NCI-H446 treated with DMSO at 0.1 percent for 48 hours (cell line): ENCODE measurements around the gene GPR158.
"Not testable (repeated sequence)": the region's sequence is repeated elsewhere in the genome, so short reads cannot be mapped to it uniquely, and the experiment has no call there.

Experiments
- DNase-seq: peaks from one replicate; lab custom pipeline; 2025; lab: John Stamatoyannopoulos, UW

The GPR158 gene

DNA sequence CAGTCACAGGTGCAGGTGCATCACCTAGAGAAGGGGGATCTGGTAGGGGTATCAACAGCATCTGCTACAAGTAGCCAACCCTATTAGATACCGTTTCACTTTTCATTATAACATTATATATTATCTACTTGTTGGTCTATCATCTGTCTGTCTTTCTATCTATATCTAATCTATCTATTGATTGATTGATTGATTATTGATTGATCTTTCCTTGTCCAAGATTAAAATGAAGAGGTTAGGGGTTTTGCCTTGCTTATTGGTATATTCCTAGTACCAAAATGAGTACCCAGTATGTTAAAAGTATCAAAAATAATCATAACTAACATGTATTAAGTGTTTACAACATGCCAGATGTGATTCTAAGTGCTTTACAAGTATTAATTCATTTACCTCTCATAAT, 121.5 kb downstream of the GPR158 start:
- DNase-seq = no peak

DNA sequence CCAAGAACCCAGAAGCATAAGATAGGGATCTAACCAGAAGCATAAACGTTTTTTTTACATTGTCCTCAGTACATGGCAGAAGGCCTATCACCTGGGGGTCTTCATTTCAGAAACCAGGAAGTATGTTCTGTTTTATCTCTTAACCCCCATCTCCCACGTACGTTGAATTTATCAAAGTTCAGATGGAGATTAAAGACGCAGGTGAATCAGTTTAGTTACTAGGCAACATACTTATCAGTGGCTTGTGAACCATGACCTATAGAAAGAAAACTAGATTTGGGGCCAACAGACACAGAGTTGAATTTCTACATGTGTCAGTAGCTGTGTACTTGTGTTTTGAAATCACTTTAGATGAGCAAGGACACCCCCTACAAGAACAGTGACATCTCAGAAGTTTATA, 122.7 kb downstream of the GPR158 start:
- DNase-seq = no peak

DNA sequence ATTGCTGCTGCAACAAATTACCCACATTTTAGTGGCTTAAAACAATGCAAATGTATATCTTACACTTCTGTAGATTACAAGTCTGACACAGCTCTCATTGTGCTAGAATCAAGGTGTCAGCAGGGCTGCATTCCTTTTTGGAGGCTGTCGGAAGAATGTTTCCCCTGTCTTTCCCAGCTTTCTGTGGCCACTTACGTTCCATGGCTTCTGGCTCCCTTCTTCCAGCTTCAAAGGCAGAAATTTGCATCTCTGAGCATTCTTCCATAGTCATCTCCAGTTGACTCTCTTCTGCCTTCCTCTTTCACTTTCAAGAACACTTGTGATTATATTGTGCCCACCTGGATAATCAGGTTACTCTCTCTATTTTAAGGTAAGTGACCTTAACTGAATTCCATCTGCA, 125.3 kb downstream of the GPR158 start:
- DNase-seq = no peak

DNA sequence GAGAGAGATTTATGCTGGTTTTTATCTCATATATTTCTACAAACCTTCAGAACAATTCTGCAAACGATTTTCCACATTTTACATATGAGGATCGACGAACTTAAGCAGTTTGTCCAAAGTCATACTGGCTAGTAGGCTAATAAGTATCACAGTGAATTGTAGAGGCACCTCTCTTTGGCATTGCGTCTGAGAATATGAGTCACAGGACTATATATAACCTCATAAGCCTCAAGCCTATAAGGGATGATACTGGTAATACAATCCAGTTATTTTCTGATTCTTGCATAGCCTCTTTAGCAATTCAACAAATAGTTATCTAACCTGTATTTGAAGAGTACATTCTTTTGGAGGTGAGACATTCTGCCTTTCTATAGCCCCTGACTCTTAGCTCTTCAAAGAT, 129.8 kb downstream of the GPR158 start:
- no peak for DNase-seq

DNA sequence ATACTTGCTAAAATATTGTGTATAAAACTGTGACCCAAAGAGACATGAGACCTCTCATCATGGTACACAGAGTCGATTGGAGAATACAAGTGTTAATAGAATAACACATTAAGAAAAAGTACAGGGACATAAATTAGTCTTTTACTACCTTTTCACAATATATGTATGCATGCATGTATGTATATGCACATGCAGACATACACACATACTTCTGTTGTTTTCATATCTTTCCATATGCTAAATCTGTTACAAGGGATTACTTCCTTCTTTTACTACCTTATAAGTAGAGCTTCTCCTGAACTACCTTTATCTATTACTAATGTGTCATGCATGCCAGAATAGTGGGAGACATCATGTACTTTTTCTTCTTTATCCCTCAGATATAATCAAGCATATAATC, 131.6 kb downstream of the GPR158 start:
- no peak for DNase-seq

DNA sequence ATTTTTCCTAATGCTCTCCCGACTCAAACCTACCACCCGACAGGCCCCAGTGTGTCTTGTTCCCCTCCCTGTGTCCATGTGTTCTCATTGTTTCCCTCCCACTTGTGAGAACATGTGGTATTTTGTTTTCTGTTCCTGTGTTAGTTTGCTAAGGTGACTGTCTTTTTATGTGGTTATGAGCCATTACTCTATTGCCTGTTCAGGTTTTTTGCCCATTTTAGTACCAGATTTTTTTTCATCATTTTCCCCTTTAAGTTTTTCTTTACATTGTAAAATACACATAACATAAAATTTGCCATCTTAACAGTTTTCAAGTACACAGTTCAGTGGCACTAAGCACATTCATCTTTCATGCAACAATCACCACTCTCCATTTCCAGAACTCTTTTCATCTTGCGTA, 133.5 kb downstream of the GPR158 start:
- DNase-seq = no peak

DNA sequence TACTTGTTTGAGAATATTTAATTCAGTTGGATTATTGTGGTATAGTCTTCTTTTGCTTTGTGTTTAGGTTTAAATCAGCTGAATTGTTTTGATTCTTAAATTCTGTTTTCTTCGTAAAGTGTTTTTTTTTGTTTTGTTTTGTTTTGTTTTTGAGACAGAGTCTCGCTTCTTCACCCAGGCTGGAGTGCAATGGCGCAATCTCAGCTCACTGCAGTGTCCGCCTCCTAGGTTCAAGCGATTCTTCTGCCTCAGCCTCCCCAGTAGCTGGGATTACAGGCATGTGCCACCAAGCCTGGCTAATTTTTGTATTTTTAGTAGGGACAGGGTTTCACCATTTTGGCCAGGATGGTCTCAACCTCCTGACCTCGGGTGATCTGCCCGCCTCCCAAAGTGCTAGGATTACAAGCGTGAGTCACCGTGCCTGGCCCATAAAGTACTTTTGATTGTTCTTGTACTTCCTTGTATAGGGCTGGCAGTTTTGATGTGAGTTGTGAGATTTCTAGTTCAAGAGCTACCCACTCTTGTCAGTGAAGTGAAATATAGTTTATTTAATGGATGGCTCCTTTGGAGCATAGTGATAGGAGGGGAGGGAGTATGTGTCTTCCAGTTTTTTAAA, 142.9 kb downstream of the GPR158 start:
- DNase-seq = not testable (repeated sequence)

DNA sequence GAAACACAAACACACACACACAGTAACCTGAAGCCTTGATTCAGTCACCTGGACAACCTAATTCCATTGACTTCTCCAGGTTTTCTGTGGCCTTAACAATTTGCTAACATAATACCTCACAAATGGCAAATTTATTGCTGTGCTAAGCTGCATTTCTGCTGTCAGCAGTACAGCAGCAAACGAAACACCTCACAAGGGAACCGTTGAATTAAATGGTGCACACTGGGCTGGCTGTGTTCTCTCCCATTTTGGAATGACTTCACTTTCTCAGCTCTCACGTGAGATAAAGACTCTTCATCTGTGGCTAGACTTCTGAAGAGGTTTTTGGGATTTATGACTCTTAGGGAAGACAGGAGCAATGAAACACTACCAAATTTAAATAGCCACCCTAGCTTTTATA, 152.5 kb downstream of the GPR158 start:
- DNase-seq = no peak

DNA sequence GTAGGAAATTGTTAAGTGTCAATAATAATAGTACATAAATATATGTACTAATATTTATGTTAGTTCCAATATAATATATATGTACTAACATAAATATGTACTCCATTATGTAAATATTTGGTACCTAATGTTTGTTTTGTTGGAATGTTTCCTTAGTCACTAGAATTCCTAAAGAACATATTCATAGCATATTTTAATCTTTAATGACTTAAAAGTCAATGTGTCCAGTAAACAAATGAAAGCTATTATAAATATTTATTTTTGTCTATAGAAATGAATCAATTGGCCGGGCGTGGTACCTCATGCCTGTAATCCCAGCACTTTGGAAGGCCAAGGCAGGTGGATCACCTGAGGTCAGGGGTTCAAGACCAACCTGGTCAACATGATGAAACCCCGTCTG, 153.6 kb downstream of the GPR158 start:
- DNase-seq = no peak

DNA sequence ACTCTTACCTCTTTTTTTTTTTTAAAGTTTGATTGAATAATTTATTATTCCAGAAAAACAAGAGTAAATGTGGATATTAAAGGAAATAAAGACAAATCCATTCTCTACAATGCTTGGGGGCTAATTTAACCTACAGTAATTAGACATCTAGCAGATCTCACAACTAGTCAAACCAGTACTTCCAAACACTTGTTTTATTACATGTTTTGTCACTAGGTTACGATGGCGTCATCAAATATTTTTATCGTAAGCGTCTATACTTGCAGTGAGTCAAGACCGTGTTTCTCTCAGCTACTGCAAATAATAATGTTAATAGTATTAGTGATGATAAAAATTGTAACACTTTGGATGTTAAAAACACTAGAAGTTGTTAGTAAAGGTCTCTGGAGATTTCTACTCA, 154.8 kb downstream of the GPR158 start:
- DNase-seq = not testable (repeated sequence)

DNA sequence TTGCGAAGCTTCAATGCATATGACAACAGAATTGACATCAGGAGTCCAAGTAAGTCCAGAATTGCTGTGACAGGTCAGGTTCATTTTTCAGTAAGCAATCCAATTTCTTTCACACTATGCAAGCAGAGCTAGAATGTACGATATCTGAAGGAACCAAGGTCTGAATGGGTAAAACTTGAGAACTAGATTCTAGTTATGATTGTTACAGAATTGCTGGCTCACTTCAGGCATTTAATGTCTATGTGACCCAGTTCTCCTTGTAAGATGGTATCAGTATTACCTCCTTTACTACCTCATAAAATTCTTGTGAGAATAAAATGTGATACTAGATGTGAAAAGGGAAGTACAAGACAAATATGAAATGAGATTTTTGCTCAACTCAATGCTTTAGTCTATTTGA, 159.6 kb downstream of the GPR158 start:
- no peak for DNase-seq

DNA sequence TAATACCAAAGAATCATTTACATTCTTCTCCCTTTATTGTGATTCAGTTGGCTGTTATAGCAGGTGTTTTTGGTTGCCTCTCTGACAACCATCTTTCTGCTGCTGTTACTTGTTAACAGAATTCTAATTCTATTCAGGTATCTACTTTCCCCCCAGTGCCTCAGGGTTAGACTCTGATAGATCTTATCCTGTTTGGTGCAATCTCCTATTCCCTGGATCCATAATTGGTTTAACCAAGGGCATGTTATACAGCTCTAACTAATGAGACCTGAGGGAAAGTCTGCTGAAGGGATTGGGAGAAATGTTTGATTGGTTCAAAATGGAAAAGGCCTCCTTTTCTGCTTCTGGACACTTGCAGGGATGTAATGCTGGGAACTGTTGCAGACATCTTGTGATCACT, 161.5 kb downstream of the GPR158 start:
- DNase-seq = no peak

DNA sequence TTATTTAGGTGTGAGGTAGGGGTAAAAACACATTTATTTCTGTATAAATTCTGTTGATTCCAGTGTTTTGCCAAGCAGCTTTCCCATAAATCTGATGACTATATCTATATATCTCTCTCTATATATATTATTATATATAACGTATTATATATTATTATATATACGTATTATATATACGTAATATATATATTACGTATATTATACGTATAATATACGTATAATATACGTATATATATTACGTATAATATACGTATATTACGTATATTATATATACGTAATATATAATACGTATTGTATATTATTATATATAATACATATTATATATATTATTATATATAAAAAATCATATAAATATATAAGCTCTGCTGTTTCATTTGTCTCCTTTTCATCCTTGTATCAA, 163.5 kb downstream of the GPR158 start:
- no peak for DNase-seq

DNA sequence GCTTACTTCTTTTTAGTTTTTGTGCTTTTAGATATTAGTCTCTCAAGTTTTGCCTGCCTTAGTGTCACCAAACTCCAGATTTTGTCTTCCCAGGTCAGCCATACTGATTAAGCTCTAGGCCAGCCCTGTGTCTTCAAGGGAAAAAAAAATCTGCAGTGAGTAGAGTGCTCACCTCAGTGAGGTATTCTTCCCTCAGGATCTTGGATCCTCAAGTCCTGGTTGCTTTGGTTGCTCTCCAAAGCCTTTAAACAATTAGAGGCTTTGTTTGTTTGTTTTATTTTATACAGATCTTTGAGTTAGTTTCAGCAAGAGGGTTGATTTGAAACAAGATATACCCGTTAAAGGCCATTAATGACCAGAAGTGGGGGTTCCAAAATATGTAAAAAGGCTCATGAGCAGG, 165.2 kb downstream of the GPR158 start:
- no peak for DNase-seq

DNA sequence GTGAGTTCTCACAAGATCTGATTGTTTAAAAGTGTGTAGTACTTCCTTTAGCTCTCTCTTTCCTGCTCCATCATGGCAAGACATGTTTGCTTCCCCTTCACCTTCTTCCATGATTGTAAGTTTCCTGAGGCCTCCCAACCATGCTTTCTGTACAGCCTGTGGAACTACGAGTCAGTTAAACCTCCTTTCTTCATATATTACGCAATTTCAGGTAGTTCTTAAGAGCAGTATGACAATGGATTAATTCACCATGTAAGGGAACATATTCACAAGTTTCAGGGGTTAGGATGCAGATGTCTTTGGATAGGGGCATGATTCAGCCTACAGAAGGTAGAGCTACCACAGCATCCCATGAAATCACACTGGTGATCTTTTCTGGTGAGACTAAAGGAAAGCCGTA, 174.7 kb downstream of the GPR158 start:
- no peak for DNase-seq

DNA sequence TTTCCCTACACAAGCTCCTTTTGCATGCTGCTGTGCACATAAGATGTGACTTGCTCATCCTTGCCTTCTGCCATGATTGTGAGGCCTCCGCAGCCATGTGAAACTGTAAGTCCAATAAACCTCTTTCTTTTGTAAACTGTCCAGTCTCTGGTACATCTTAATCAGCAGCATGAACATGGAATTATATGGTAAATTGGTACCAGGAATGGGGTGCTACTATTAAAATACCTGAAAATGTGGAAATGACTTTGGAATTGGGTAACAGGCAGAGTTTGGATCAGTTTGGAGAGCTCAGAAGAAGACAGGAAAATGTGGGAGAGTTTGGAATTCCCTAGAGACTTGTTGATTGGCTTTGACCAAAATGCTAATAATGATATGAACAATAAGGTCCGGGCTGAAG, 181.8 kb downstream of the GPR158 start:
- DNase-seq = no peak

DNA sequence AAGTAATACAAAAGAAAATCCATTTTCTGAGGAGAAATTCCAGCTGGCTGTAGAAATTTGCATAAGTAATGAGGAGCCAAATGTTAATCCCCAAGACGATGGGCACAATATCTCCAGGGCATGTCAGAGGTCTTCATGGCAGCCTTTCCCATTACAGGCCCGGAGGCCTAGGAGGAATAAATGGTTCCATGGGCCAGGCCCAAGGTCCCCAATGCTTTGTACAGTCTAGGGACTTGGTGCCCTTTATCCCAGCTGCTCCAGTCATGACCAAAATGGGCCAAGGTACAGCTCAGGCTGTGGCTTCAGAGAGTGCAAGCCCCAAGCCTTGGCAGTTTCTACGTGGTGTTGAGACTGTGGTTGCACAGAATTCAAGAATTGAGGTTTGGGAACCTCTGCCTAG, 182.5 kb downstream of the GPR158 start:
- DNase-seq = no peak

DNA sequence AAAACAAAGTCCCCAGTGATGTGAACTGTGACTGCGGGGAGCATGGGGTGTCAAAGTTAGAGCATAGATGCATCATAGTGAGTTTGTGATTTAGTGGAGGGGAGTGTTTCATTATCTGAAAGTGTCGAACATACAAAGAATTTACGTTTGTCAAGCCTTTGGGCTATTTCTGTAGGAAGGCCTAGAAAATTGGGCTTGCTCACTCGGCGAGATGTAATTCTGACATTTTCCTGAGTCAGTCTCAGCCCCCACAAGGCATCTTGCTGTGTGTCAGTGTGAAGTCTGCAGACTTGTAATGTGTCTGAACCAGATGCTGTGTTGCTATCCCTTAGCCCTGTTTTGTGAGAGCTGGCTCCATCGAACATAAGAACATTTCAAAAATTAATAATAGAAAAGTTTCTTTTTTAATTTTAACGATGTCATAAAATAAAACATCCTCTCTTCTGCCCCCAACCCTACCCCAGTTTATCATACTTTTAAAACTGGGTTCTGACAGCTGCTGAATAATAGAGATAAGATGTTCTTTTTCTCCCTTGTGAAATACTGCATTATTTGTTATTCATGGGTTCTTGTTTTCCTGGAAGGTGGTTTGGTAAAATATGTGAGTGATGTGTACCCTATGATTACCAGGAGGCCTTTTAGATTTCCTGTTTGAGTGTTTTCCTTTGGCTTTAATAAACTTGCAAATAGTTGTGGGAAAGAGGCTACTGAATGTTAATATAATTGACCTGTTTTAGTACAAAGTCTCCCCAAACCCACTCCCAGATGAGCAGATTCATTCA, 207.4 kb downstream of the GPR158 start:
- no peak for DNase-seq

DNA sequence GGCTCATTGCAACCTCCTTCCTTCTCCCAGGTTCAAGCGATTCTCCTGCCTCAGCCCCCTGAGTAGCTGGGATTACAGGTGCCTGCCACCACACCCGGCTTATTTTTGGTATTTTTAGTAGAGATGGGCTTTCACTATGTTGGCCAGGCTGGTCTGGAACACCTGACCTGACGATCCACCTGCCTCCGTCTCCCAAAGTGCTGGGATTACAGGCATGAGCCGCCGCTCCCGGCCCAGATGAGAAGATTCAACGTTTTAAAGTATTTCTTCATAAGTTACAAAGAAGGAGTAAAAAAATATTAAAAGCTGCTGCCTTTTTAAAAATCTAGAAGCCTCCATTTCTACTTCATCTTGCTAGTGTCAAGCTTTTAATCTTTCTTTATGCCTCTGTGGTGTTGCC, 208.1 kb downstream of the GPR158 start:
- not testable (repeated sequence) for DNase-seq

DNA sequence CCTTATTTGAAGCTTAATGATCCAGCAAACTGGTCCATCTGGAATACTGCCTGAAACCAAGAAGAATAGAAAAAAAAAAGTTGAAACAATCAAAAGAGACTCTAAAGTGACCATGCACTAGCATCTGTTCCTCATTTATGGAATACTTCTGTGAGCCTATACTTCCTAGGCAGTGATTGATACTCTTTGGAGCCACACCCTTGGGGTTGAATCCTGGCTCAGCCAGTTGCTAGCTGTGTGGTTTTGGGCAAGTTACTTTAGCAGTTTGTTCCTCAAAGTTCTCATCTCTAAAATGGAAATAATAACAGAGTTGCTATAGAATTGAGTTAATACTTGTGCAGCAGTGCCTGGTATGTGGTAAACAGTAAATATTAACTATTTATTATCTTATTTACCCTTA, 208.9 kb downstream of the GPR158 start:
- peak; percentile 76 for DNase-seq

DNA sequence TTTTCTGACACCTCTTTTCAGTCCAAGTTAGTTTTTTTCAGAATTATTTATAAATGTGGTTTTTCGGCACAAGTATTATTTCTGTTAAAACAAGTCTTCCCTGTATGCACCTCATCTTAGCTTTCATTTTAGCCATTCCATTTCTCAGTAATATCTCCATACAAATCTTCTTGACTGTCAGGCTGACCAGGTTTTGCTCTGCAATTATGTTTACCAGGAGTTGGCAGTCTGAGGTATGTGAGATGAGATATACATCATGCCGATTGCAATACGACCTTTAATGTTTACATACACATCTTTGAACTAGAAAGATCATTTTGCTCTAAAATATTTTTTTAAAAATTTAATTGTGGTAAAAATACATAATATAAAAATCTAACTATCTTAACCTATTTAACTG, 209.8 kb downstream of the GPR158 start:
- no peak for DNase-seq

DNA sequence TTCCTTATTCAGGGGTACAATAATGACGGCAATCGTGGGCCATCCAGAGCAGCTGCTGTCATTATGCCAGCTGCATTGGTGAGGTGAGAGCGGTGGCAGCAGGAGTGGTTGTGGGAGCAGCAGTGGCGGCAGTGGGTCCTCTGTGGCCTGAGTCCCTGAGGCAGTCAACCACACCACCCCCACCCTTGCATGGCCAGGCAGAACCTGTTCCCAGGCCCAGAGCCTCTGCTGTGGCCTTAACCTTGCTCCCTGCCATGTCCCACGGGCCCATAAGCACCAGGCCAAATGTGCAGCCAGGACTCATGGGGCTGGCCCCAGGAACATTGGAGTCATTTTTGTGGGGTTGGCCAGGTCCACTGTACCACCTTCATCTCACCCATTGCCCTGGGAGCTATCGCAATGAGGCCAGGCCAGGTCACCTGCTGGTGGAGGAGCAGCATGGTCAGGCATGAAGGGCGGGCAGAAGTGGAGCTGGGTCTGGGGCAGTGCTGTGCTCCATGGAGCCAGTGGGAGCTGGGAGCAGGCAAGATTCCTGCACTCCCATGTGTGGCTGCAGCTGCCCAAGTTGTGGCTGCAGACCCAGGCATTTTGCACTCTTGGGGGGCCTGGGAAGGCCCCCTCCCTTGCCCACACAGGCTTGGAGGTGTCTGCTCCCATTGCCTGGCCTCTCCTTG, 213.5 kb downstream of the GPR158 start:
- DNase-seq = no peak

DNA sequence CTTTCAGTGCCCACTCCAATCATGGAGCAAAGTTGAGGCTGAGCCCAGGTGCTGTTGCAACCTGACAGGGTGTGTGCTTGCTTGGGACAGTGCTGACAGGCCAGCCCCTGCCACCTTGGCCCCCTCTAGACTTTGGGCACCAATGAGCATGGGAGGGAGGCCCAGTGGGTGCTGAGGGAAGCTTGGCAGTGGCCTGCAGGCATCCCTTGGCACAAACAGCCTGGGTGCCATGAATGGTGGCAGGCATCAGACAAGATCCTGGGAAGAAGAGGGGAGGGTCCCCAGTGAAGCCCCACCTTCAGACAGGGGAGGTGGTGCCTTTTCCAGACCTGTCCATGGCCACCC, 214.0 kb downstream of the GPR158 start:
- DNase-seq = no peak

DNA sequence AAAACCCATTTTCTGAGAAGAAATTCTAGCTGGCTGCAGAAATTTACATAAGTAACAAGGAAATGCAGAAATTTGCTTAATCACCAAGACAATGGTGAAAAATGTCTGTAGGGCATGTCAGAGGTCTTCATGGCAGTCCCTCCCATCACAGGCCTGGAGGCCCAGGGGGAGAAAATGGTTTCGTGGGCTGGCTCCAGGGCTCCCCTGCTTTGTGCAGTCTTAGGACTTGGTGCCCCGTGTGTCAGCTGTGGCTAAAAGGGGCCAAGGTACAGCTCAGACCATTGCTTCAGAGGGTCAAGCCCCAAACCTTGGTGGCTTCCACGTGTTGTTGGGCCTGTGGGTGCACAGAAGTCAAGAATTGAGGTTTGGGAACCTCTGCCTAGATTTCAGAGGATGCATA, 215.9 kb downstream of the GPR158 start:
- DNase-seq = no peak
